IMR-90 (cell line): ENCODE results near the gene SLITRK2.

Source experiments
- CHD1 ChIP-seq: IDR thresholded peaks from 2 replicates; pipeline ENCODE4 v1.6.1; 2012; ENCODE audit warnings: low read depth, low read length, improper control_type of control experiment
- CTCF ChIP-seq: conservative IDR thresholded peaks from 2 replicates; pipeline ENCODE4 v1.5.1; 2012; ENCODE audit warnings: mild to moderate bottlenecking, low read depth, low read length, improper control_type of control experiment
- MAFK ChIP-seq: IDR thresholded peaks from 2 replicates; pipeline ENCODE4 v1.6.1; 2012; ENCODE audit warnings: low read depth, low read length, improper control_type of control experiment
- MAZ ChIP-seq: IDR thresholded peaks from 2 replicates; pipeline ENCODE4 v1.6.1; 2012; ENCODE audit warnings: low read depth, mild to moderate bottlenecking, low read length, improper control_type of control experiment, moderate library complexity, borderline replicate concordance
- MXI1 ChIP-seq: IDR thresholded peaks from 2 replicates; pipeline ENCODE4 v1.6.1; 2012; ENCODE audit warnings: low read depth, mild to moderate bottlenecking, low read length, moderate library complexity, borderline replicate concordance
- POLR2A ChIP-seq: IDR thresholded peaks from 2 replicates; pipeline ENCODE4 v1.6.1; 2012; ENCODE audit warnings: mild to moderate bottlenecking, low read depth, low read length
- RAD21 ChIP-seq: IDR thresholded peaks from 2 replicates; pipeline ENCODE4 v1.6.1; 2012; ENCODE audit warnings: low read length, improper control_type of control experiment
- RFX5 ChIP-seq: IDR thresholded peaks from 2 replicates; pipeline ENCODE4 v1.8.0; 2012; ENCODE audit warnings: low read depth, mild to moderate bottlenecking, low read length, moderate library complexity

GRCh38 chrX:145865082-145865481 lies 47.5 kb downstream of the SLITRK2 start:
- TF ChIP-seq CTCF (no peak), POLR2A (no peak), RFX5 (no peak), CHD1 (no peak), MAFK (no peak), MXI1 (no peak), RAD21 (no peak), MAZ (no peak)
